Measurements from ENCODE around the gene OR4F6.
"Not testable (repeated sequence)": the region's sequence is repeated elsewhere in the genome, so short reads cannot be mapped to it uniquely, and the experiment has no call there.

OR4F6 gene, protein sequence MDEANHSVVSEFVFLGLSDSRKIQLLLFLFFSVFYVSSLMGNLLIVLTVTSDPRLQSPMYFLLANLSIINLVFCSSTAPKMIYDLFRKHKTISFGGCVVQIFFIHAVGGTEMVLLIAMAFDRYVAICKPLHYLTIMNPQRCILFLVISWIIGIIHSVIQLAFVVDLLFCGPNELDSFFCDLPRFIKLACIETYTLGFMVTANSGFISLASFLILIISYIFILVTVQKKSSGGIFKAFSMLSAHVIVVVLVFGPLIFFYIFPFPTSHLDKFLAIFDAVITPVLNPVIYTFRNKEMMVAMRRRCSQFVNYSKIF

DNA sequence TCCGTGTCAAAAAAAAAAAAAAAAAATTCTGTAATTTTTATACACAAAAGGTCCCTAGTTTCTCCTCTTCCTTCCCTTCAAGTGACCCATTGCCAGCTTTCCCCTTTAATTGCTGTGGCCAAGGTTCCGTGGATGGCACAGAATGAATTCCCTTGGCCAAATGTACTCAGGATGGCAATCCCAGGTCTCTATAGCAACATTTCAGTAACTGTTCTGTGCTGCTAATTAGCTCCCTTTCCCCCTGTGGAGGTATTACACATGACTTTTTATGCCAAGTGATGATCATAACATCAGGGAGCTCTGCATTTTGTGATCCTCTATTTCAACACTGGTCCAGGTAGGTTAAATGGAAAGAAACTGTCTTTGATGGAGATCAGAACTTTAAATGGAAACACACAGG is at the start of gene OR4F6:
TSS of gene OR4F6 (plus strand) at position 301 of the 400 bp plus-strand sequence. CDS start 2,211 bp downstream, outside the sequence.
- no peak for DNase-seq

DNA sequence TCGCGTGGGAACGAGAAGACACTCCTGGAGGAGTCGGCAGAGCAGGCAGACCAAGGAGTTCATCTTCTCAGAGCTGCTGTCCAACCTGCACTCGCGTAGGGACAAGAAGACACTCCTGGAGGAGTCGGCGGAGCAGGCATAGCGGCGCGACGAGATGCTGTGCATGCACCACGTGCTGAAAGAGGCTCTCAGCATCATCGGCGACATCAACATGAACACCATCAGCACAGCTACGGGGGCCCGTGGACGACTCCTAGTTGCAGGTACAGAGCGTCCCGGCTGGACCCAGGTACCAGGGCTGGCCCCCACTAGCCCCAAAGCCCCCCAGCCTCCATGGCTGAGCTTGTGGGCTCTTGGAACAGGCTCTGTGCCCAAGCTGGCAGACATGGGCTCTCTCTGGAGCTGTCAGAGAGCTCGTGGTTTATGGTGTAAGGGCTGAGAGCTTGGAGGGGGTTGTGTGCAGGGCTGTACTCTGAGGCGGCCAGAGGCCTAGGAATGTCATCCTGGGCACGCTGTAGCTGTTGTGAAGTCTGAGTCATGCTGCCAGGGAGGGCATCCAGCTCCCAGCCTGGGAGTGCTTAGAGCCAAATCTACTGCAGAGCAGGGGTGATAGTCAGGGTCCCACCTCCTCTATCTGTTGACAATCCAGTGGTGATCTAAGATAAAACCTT is 38.5 kb upstream of the OR4F6 start:
- not testable (repeated sequence) for DNase-seq

DNA sequence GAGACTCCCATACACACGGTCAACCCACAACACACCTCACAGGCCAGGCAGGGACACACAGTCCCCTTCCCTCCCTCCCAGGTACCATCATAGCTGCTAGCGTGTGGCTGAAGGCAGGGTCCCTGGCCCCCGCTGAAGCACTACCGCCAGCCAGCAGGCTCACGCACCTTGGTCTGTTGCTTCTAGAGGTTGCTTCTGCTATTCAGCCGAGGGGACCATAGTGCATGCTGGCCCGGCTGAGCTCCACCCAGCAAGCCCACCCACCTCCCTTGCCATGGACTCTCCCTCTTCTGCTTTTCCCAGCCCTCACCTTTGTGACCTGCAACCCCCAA is 38.0 kb upstream of the OR4F6 start:
- not testable (repeated sequence) for DNase-seq

DNA sequence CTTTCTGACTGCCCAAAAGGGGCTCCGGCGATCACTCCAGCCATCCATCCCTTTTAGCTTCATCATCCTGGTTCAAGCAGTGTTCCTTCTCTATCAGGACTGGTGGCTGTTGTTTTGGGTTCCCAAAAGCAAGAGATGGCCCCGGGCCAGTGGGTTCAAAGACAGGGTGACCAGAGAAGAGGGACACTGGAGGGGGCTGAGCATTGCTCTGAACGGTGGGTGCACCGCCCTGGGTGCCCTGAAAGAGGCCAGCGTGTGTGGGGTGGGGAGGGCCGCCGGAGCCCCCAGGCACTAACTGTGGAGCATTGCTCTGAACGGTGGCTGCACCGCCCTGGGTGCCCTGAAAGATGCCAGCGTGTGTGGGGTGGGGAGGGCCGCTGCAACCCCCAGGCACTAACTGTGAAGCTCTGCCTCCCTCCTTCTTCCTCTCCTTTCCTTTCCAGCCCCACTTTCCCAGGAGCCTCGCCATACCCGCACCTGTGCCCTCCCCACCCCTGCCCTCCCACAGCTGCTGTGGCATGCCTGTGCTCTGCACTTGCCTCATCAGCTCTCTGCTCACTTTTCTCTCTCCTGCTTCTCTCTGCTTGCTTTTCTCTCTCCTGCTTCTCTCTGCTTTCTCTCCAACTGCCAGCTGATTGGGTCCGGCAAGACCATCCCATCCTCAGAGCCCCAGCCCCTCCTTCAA is 37.4 kb upstream of the OR4F6 start:
- DNase-seq: no peak

DNA sequence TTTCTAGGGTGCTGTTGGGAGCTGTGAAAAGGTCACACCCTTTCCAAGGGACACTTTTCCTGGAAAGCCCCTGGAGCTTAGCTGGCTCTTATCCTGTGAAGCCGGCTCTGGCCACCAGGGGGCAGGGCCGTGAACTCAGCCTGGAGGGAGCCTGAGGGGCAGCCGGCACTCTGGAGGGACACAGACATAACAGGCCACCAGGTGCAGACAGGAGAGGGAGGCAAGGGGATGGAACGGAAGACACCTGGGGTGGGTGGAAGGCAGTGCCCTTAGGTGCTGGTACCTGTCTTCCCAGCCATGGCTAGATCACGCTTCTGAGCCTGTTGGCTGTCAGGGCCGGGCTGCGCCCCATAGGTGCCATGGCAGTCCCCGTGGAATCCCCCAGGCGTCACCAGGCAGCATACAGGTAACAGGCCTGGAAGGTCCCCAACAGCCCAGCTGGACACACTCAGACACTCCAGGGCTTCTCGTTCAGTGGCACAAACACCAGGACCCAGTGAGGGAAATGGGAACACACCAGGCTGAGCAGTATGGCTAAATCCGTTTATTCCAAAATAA is 36.1 kb upstream of the OR4F6 start:
- not testable (repeated sequence) for DNase-seq

DNA sequence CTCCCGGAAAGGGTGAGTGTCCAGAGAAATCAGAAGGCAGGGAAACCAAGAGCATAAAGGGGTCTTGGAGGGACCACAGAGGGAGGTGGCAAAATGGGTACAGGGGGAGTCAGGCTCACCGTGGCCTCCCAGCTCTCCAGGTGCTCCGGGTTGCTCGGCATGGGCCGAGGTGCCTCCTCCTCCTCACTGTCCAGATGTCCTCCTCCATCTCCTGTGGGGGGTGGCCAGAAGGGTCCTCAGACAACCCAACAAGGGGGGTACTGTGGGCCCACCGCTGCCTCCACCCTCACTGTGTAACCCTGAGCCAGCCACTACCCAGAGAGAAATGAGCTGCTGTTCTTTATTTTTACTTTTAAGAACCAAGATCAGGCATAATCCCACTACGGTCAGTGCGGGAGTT is 30.4 kb upstream of the OR4F6 start:
- DNase-seq: no peak

DNA sequence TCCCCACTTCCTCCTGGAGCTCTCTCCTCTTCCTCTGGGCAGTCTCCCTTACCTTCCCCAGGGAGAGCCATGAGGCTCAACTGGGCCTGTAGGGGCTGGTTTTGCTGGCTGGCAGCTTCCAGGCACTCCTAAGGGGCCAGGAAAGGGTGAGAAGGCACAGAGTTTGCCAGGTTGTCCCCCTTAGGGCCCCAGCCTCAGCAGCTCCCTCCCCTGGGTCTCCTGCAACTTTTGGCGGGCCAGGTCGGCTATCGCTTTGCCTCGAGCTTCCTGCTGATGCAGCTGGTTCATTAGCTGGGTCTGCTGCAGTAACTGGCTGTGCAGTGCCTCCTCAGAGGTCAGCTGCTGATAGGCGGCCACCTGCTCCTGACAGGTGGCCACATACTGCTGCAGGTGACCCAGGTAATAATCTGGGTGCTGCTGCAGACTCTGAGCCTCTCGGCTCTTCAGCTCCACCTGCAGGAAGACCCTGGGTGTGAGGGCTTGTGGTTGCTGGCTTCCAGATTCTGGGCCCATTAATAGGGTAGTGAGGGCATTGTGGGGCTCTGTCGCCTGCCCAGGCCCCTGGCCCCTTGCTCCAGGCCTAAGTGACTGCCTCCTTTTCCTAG is 29.7 kb upstream of the OR4F6 start:
- DNase-seq: no peak

DNA sequence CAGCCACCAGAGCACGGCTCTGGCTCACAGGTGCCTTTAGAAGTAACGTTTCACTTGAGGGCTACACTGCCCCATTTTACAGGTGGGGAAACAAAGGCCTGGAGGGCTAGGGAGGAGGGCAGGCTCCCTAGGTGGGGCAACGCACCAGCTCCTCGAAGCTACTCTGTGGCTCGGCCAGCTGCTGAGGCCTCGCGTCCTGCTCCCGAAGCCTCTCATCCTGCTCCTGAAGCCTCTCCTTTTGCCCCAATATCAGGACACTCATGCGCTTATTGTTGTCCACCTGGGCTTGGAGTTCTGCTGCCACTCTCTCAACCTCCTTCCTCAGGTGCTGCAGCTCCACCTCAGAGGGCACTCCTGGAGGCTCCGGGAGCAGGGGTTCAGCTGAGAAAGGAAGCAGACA is 28.2 kb upstream of the OR4F6 start:
- DNase-seq: no peak

DNA sequence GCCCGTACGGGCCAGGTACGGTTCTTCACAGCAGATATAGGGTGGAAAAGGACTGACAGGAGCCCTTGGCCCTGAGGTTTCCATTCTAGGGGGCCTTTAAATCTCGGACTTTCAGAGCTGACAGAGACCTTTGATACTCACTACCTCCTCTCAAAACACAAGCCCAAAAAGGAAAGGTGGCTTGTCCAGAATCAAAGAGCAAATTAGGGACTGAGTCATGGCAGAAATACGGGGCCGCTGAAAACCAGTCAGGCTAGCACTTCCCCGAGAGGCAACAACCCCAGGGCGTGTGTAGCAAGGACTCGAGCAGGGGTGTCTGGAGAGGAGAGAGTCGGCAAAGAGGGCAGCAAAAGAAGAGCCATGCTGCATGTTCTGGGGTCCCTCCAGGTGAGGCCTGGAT is 24.7 kb upstream of the OR4F6 start:
- not testable (repeated sequence) for DNase-seq

DNA sequence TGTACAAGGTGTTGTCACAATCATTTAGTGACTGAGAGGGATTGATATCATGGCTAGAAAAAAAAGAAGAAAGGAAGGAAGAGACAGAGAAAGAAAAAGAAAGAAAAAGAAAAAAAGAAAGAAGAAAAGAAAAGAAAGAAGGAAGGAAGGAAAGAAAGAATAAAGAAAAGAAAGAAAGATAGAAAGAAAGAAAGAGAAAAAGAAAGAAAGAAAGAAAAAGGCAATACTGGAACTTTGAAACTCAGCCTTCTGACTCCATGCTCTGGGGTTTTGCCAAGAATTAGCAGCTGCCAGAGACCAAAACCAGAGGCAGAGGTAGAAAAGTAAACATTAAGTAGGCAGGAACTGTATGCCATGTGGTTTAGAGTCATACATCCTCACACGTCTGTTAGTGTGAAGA is 23.1 kb upstream of the OR4F6 start:
- DNase-seq: not testable (repeated sequence)

DNA sequence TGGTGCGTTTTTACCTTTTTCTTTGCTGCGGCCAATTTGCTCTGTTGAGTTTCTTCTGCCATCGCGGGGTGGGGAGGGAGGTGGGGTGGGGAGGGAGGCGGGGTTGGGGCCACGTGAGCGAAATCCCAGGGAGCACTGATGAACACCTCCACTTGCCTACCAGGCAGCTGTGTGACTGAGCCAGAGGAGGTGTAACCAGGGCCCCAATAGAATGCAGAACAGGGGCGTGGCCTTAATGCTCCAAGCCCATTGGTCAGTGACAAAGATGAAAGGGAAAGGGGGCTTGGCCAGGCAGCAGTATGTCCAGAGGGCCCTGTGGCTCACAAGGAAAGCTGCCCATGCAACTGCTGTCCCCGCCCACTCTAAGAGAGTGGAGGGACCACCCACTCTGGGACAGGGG is 21.4 kb upstream of the OR4F6 start:
- DNase-seq: no peak

DNA sequence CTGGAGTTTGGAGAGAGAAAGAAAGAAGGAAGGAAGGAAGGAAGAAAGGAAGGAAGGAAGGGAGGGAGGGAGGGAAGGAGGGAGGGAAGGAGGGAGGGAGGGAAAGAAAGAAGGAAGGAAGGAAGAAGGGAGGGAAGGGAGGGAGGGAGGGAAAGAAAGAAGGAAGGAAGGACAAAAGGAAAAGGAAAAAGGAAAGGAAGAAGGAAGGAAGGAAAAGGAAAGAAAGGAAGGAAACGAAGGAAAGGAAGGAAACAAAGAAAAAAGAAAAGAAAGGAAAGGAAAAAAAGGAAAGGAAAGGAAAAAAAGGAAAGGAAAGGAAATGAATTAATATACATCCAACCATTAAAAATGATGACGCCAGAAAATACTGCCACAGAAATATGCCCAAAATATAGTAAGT is 18.7 kb upstream of the OR4F6 start:
- no peak for DNase-seq

DNA sequence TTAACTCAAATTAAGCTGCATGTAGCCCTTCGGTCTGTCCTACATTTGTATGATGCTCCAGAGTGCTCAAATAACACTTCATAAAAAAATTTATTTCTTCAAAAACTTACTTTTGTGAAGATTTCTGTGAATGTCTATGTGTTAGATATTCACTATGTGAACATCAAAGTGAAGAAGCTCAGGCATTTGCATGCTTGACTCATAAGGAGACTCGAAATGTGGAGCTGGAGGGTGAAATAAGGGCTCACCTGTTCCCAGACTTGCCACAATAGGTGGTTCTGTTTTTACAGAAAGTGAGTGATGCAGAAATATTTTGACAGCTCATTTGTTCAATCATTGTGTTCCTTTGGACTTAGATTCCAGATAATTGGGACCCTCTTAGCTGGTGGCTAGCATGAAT is 16.9 kb upstream of the OR4F6 start:
- DNase-seq: not testable (repeated sequence)

DNA sequence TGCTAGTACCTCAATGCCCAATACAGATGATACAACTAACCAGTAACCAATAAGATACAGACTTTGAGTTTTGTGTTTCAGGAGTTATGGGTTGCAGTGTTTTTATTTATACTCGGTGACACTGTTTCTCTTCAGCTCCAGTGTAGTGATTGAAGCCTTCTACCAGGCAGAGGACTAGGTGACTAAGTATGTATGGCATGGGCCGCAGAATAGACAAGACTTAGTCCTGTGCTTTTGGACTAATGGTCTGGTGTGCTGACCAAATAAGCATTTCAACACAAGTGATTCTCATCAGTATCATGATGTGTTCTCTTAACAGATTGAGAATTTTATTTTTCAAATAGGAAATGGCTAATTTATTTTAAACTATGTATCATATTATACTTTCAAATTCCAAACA is 15.3 kb upstream of the OR4F6 start:
- DNase-seq: not testable (repeated sequence)

DNA sequence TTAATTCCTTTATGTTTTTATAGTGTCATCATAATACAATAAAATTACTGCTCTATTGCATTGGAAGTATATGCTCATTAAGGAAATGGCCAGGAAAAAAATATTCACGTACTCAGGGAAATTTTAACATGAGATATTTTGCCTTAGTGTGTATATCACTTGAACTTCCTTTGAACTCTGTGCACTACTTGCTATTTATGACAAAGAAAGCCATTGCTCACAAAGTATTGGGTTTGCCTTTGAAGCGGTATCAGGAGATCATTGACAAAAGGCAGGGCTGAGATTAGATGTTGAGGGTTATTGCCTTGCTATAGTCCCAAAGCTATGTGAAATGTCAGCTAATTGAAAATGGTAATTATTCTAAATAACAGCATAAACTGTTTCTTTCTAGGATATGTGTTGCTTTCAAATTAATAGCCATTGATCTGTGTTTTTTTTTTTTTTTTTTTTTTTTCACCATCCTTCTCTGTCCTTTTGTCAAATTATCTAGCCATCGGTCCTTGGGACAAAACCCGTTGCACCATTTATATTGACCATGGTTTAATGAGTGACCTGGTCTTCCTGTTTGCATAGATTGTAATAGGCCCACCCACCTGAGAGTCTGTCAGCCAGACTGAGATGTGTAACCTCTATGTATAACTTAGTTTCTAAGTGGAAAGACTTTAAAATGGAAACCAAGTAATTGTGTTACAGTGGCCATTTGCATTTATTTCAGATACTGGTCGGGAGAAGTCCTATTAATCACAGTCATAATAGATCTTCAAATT is 14.6 kb upstream of the OR4F6 start:
- DNase-seq: not testable (repeated sequence)

DNA sequence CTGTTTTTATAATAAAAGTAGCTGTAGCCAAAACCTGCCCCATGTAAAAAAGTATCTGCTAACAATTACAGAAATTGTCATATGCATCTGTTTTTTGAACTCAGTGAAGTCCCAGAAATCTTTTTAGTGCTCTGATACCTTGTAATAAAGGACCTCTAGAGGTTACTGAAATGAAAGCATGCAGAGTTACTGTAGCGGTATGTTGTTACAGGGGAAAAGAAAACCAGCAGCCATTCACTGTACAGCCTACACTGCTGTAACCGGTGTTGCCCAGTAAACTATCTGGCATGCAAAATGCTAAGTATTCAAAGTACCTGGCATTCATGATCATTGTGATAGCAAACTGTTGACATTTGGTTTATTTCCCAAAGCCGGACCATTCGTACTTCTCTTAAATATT is 12.6 kb upstream of the OR4F6 start:
- DNase-seq: not testable (repeated sequence)

DNA sequence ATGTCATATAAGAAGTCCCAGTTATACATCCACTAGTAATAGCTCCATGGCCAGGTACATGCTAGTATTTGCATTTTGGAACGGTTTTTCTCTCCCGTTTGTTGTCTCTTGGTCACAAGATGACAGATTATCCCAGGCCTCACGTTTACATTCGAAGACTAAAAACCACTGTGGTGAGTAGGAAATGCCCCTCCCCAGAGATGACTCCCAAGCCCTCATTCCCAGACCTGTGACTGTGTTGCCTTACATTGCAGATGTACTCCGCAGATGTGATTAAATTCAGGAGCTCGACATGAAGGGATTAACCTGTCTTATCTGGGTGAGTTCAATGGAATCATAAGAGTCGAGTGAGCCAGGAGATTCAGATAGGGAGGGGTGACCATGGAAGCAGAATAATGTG is 9.3 kb upstream of the OR4F6 start:
- not testable (repeated sequence) for DNase-seq

DNA sequence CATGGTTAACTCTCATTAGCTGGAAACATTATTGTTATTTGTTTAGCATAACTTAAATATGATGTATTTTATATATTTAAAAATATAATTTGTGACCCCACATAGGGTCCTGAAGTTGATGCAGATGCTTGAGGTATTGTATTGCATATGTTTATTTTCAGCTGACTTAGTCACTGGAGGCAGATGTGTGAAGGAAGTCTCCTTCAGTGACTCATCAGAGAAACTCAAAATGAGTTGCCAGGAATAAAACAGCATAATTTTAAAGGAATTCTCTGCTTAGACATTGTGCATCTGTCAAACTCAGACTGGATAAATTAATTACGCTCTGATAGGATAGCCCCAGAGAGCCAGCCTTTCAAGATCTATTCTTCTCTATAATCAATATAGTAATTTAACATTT is 7.9 kb upstream of the OR4F6 start:
- DNase-seq: no peak

DNA sequence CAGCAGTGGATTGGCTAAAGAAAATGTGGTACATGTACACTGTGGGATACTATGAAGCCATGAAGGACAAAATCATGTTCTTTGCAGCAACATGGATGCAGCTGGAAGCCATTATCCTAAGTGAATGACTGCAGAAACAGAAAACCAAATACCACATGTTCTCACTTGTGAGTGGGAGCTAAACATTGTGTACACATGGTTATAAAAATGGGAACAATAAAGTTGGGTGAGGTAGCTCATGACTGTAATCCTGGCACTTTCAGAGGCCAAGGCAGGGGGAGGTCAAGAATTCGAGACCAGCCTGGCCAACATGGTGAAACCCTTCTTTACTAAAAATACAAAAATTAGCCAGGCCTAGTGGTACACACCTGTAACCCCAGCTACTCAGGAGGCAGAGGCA is 3.6 kb upstream of the OR4F6 start:
- DNase-seq: no peak

DNA sequence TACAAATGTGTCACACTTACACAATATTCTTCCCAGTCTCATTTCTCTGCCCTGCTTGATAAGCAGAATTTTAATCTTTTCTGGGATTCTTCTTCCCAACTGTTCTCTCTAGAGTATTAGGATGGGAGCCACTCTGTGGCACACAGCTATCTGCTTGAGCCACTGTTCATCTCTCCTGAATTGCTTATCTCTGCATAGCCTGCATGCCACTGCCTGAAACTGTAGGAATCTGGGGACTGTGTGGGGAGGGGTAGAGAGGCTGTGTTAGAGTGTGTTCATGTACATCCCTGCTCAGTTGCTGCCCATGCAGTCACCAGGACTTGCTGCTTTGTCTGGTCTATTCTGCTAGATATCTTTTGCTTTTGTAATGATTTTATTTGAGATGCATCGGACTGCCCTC is 2.3 kb upstream of the OR4F6 start:
- no peak for DNase-seq

DNA sequence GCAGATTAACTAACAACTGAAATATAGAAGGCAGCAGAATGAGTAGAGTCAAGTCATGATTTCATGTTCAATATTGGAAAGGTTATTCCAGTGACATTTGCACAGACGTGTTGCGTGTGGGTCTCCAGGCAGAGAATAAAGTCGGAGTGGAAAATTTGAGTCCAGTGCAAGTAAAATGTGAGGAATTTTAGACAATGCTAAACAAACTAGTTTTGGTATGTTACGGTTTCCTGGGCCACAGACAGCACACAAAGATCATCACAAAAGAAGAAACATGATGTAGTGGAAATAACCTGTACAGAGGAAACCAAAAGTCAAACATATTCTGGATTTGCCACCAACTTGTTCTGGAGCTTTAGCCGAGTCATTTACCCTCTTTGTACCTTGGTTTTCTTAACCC is 367 bp downstream of the OR4F6 start:
- no peak for DNase-seq
